Erythroblast (primary cell): ENCODE results near the gene PSKH1.

Experiments used
- GATA1 ChIP-seq: IDR thresholded peaks from 2 replicates; pipeline ENCODE4 v1.6.1; 2011; ENCODE audit warnings: low read depth, mild to moderate bottlenecking, control low read depth, low read length, moderate library complexity
- POLR2A ChIP-seq: IDR thresholded peaks from 2 replicates; pipeline ENCODE4 v1.6.1; 2011; ENCODE audit warnings: mild to moderate bottlenecking, low read length

DNA sequence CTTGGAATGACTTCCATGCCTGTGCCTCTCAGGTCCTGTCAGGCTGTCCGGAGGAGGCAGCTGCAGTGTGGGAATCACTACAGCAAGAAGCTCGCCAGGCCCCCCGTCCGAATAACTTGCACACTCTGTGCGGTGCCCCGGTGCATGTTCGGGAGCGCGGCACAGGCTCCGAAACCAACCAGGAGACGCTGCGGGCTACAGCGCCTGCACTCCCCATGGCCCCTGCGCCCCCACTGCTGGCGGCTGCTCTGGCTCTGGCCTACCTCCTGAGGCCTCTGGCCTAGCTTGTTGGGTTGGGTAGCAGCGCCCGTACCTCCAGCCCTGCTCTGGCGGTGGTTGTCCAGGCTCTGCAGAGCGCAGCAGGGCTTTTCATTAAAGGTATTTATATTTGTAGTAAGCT is 7.1 kb upstream of the PSKH1 start:
- TF ChIP-seq POLR2A (no peak), GATA1 (no peak)
